Measurements from ENCODE around the gene CANT1.

The CANT1 gene

DNA sequence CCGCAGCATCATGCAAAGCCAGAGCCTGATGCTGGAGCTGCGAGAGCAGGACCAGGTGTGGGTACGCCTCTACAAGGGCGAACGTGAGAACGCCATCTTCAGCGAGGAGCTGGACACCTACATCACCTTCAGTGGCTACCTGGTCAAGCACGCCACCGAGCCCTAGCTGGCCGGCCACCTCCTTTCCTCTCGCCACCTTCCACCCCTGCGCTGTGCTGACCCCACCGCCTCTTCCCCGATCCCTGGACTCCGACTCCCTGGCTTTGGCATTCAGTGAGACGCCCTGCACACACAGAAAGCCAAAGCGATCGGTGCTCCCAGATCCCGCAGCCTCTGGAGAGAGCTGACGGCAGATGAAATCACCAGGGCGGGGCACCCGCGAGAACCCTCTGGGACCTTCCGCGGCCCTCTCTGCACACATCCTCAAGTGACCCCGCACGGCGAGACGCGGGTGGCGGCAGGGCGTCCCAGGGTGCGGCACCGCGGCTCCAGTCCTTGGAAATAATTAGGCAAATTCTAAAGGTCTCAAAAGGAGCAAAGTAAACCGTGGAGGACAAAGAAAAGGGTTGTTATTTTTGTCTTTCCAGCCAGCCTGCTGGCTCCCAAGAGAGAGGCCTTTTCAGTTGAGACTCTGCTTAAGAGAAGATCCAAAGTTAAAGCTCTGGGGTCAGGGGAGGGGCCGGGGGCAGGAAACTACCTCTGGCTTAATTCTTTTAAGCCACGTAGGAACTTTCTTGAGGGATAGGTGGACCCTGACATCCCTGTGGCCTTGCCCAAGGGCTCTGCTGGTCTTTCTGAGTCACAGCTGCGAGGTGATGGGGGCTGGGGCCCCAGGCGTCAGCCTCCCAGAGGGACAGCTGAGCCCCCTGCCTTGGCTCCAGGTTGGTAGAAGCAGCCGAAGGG, 38.6 kb upstream of the CANT1 start:
- H3K36me3 ChIP-seq (ENCODE audit: control insufficient read depth, low read depth, low read length) = no peaks in the 10 kb centered on the region
- H3K4me1 ChIP-seq (ENCODE audit: control insufficient read depth, low read depth, low read length) = no peaks in the 10 kb centered on the region
- no peak overlapping the region for H3K27ac ChIP-seq (ENCODE audit: low read length)
- peaks cover 9% of the 10 kb centered on the region for H3K27me3 ChIP-seq (ENCODE audit: control insufficient read depth, insufficient read depth, low read length)
- H3K9me3 ChIP-seq (ENCODE audit: control insufficient read depth, low read depth, low read length) = no peaks in the 10 kb centered on the region
- H3K4me3 ChIP-seq (ENCODE audit: low read length) = no peak overlapping the region
- no peak overlapping the region for H3K9ac ChIP-seq (ENCODE audit: low read length)

DNA sequence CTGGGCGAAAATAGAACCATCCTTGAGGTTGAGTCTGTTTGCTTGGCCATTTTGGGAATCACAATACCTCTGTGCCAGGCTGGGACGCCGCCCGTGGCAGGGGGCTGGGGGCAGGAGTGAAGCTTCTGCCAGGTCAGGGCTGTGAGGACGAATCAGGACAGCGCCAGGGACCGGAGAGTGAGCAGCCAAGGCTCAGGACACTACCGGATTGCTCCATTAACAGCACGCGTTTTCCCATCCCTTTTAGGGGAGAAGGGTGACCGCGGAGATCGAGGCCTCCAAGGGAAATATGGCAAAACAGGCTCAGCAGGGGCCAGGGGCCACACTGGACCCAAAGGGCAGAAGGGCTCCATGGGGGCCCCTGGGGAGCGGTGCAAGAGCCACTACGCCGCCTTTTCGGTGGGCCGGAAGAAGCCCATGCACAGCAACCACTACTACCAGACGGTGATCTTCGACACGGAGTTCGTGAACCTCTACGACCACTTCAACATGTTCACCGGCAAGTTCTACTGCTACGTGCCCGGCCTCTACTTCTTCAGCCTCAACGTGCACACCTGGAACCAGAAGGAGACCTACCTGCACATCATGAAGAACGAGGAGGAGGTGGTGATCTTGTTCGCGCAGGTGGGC, 37.8 kb upstream of the CANT1 start:
- Histone ChIP-seq H3K9me3 (ENCODE audit: control insufficient read depth, low read depth, low read length) (no peaks in the 10 kb centered on the region), H3K27me3 (ENCODE audit: control insufficient read depth, insufficient read depth, low read length) (peaks cover 9% of the 10 kb centered on the region), H3K9ac (ENCODE audit: low read length) (no peak overlapping the region), H3K36me3 (ENCODE audit: control insufficient read depth, low read depth, low read length) (no peaks in the 10 kb centered on the region), H3K4me3 (ENCODE audit: low read length) (no peak overlapping the region), H3K27ac (ENCODE audit: low read length) (no peak overlapping the region), H3K4me1 (ENCODE audit: control insufficient read depth, low read depth, low read length) (no peaks in the 10 kb centered on the region)

DNA sequence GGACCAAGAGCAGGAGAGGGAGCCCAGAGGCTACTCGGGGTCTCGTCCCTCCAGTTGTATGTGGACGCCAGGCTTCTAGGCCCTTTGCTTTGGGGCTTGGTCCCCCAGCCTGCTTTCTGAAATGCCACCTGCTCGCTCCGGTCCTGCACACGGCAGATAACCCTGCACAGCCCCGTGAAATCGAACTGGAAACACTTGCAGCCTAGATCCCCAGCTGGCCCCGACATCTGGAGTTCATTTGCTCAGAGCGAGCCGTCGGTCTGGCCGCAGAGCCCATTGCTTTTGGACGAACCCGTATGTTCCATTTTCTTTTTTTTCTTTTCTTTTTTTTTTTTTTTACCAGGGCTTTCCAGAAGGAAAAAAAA, 37.3 kb upstream of the CANT1 start:
- no peak overlapping the region for H3K9ac ChIP-seq (ENCODE audit: low read length)
- no peaks in the 10 kb centered on the region for H3K4me1 ChIP-seq (ENCODE audit: control insufficient read depth, low read depth, low read length)
- no peaks in the 10 kb centered on the region for H3K36me3 ChIP-seq (ENCODE audit: control insufficient read depth, low read depth, low read length)
- no peaks in the 10 kb centered on the region for H3K9me3 ChIP-seq (ENCODE audit: control insufficient read depth, low read depth, low read length)
- H3K27me3 ChIP-seq (ENCODE audit: control insufficient read depth, insufficient read depth, low read length) = peaks cover 9% of the 10 kb centered on the region
- H3K27ac ChIP-seq (ENCODE audit: low read length) = no peak overlapping the region
- H3K4me3 ChIP-seq (ENCODE audit: low read length) = no peak overlapping the region

DNA sequence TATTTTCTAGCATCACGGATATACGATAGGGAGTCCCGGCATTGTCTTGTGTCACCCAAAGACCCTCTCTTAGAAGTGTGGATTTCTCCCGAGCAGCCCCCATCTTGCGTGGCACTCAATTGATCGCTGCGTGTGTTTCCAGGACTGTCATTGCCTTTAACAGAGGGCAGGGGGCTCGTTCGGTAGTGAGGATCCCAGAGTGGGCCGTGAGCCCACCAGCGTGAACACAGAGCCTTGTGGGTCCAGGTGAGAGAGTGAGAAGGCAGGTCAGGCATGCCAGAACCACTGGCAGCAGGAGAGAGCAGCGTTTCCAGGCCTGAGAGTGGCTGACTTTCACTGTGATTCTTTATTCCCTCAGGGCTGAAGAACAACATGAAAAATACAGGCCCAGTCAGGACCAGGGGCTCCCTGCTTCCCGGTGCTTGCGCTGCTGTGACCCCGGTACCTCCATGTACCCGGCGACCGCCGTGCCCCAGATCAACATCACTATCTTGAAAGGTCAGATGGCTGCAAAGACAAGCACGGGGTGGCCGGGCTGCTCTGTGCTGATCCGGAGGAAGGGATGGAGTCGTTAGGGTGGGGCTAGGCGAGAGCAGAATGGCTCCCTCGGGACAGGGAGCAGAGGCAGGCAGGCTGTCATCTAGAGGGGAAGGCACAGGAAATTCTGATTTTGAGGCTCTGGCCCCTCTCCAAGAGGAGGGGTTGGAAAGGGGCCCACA, 36.8 kb upstream of the CANT1 start:
- H3K4me1 ChIP-seq (ENCODE audit: control insufficient read depth, low read depth, low read length) = no peaks in the 10 kb centered on the region
- H3K9me3 ChIP-seq (ENCODE audit: control insufficient read depth, low read depth, low read length) = no peaks in the 10 kb centered on the region
- H3K9ac ChIP-seq (ENCODE audit: low read length) = no peak overlapping the region
- no peak overlapping the region for H3K4me3 ChIP-seq (ENCODE audit: low read length)
- H3K27me3 ChIP-seq (ENCODE audit: control insufficient read depth, insufficient read depth, low read length) = peaks cover 9% of the 10 kb centered on the region
- H3K36me3 ChIP-seq (ENCODE audit: control insufficient read depth, low read depth, low read length) = no peaks in the 10 kb centered on the region
- H3K27ac ChIP-seq (ENCODE audit: low read length) = no peak overlapping the region

DNA sequence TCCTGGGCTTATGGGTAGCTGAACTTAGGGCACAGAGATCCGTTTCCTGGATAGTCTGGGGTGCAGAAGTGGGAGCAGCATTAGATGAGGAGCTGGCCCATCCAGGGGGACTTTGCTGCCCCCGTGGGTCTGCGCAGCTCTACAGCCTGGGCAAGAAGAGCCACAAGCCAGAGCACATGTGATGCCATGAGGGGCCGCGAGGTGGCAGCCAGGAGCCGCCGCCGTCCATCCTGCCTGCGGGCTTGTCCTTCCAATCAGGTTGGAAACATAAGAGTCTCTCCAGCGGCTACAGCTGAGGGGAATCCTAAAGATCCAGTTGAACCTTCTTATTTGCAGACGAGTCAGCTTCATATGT, 36.3 kb upstream of the CANT1 start:
- Histone ChIP-seq H3K27me3 (ENCODE audit: control insufficient read depth, insufficient read depth, low read length) (peaks cover 9% of the 10 kb centered on the region), H3K36me3 (ENCODE audit: control insufficient read depth, low read depth, low read length) (no peaks in the 10 kb centered on the region), H3K4me3 (ENCODE audit: low read length) (no peak overlapping the region), H3K9ac (ENCODE audit: low read length) (no peak overlapping the region), H3K27ac (ENCODE audit: low read length) (no peak overlapping the region), H3K4me1 (ENCODE audit: control insufficient read depth, low read depth, low read length) (no peaks in the 10 kb centered on the region), H3K9me3 (ENCODE audit: control insufficient read depth, low read depth, low read length) (no peaks in the 10 kb centered on the region)

DNA sequence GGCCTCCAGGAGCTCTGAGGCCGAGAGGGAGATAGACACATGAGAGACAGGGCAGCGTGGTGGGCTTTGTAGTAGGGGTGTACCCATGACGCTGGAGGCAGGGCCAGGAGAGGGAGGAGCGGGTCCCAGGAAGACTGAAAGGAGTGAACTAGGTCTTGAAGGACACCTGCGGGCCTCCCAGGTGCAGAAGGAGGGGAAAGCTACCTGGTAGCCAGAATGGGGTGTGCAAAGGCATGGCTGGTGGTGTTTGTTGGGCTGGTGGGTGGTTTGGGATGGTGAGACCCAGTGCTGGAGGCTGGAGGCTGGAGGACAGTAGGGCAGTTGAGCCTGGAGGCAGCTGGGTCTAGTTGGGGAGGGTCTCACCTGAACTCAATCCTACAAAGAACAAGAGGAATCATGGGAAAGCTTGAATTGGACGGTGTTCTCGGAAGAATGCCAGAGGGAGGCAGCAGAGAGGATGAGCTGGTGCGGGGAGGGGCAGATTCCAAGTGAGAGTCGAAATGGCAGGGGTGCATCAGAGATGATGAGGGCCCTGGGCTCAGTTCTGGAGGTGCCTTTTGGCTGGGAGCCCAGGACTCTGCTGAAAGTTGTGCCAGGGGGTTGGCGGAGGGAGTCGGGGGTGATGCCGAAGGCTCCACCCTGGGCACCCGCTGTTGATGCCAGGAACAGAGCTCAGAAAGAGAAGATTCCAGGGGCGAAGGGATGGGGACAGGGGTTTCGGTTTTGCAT, 35.6 kb upstream of the CANT1 start:
- no peak overlapping the region for H3K9ac ChIP-seq (ENCODE audit: low read length)
- no peak overlapping the region for H3K4me3 ChIP-seq (ENCODE audit: low read length)
- H3K27me3 ChIP-seq (ENCODE audit: control insufficient read depth, insufficient read depth, low read length) = peaks cover 9% of the 10 kb centered on the region
- H3K36me3 ChIP-seq (ENCODE audit: control insufficient read depth, low read depth, low read length) = no peaks in the 10 kb centered on the region
- no peaks in the 10 kb centered on the region for H3K4me1 ChIP-seq (ENCODE audit: control insufficient read depth, low read depth, low read length)
- no peaks in the 10 kb centered on the region for H3K9me3 ChIP-seq (ENCODE audit: control insufficient read depth, low read depth, low read length)
- no peak overlapping the region for H3K27ac ChIP-seq (ENCODE audit: low read length)

DNA sequence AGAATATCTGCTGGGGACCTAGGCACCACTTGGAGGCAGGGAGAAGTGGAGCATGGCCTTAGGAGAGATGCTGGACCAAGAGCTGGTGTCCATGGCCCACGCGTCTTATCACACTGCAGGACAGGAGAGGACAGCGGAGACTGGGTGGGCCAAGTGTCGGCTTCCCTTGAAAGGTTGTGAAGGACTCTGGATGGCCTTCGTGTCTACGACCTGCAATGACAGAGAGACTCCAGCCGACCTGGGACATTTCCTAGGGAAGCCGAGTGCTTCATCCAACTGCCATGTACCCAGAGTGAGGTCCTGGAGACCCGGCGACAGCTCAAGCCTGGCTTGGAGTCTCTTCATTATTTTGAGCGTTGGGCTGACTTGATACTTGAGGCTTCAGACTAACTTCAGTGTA, 34.9 kb upstream of the CANT1 start:
- no peak overlapping the region for H3K4me3 ChIP-seq (ENCODE audit: low read length)
- no peaks in the 10 kb centered on the region for H3K9me3 ChIP-seq (ENCODE audit: control insufficient read depth, low read depth, low read length)
- H3K27me3 ChIP-seq (ENCODE audit: control insufficient read depth, insufficient read depth, low read length) = peaks cover 9% of the 10 kb centered on the region
- no peak overlapping the region for H3K9ac ChIP-seq (ENCODE audit: low read length)
- H3K4me1 ChIP-seq (ENCODE audit: control insufficient read depth, low read depth, low read length) = no peaks in the 10 kb centered on the region
- no peaks in the 10 kb centered on the region for H3K36me3 ChIP-seq (ENCODE audit: control insufficient read depth, low read depth, low read length)
- H3K27ac ChIP-seq (ENCODE audit: low read length) = no peak overlapping the region

DNA sequence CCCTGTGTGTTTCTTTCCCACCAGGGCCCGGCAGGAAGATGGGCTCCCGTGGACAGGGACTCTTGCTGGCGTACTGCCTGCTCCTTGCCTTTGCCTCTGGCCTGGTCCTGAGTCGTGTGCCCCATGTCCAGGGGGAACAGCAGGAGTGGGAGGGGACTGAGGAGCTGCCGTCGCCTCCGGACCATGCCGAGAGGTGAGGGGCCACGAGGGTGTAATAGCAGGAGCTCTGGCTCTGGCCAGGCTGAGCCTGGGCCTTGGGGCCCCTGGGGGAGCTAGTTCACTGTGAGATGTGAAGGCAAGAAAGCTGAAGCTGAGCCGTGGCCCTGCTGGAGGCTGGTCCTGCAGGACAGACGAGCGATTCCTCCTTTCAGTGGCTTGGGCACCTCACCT, 34.4 kb upstream of the CANT1 start:
- Histone ChIP-seq H3K27ac (ENCODE audit: low read length) (no peak overlapping the region), H3K4me3 (ENCODE audit: low read length) (no peak overlapping the region), H3K4me1 (ENCODE audit: control insufficient read depth, low read depth, low read length) (no peaks in the 10 kb centered on the region), H3K9ac (ENCODE audit: low read length) (no peak overlapping the region), H3K27me3 (ENCODE audit: control insufficient read depth, insufficient read depth, low read length) (peaks cover 9% of the 10 kb centered on the region), H3K36me3 (ENCODE audit: control insufficient read depth, low read depth, low read length) (no peaks in the 10 kb centered on the region), H3K9me3 (ENCODE audit: control insufficient read depth, low read depth, low read length) (no peaks in the 10 kb centered on the region)

DNA sequence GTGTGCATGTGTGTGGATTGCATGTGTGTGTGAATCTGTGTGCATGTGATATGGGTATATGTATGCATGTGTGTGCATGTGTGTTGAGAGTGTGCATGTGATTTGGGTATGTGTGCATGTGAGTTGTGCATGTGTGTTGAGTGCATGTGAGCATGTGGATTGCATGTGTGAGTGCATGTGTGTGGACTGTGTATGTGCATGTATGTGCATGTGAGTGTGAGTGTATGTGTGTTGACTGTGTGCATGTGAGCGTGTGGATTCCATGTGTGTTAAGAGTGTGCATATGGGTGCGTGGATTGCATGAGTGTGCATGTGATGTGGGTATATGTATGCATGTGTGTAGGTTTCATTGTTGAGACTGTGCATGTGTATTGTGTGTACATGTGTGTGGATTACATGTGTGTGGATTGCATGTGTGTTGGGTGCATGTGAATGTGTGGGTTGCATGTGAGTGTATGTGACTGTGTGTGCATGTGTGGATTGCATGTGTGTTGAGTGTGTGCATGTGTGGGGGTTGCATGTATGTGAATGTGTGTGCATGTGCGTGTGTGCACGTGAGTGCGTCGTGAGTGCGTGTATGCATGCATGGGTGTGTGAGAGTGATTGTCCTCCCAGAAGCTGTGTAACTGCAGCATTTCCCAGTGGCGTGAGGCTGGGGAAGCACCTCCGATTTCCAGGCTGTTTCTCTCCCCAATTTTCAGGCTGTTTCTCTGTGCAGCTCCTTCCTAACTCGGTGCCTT, 33.8 kb upstream of the CANT1 start:
- H3K27me3 ChIP-seq (ENCODE audit: control insufficient read depth, insufficient read depth, low read length) = peaks cover 9% of the 10 kb centered on the region
- H3K36me3 ChIP-seq (ENCODE audit: control insufficient read depth, low read depth, low read length) = no peaks in the 10 kb centered on the region
- no peak overlapping the region for H3K4me3 ChIP-seq (ENCODE audit: low read length)
- H3K27ac ChIP-seq (ENCODE audit: low read length) = no peak overlapping the region
- H3K9me3 ChIP-seq (ENCODE audit: control insufficient read depth, low read depth, low read length) = no peaks in the 10 kb centered on the region
- no peak overlapping the region for H3K9ac ChIP-seq (ENCODE audit: low read length)
- H3K4me1 ChIP-seq (ENCODE audit: control insufficient read depth, low read depth, low read length) = no peaks in the 10 kb centered on the region

DNA sequence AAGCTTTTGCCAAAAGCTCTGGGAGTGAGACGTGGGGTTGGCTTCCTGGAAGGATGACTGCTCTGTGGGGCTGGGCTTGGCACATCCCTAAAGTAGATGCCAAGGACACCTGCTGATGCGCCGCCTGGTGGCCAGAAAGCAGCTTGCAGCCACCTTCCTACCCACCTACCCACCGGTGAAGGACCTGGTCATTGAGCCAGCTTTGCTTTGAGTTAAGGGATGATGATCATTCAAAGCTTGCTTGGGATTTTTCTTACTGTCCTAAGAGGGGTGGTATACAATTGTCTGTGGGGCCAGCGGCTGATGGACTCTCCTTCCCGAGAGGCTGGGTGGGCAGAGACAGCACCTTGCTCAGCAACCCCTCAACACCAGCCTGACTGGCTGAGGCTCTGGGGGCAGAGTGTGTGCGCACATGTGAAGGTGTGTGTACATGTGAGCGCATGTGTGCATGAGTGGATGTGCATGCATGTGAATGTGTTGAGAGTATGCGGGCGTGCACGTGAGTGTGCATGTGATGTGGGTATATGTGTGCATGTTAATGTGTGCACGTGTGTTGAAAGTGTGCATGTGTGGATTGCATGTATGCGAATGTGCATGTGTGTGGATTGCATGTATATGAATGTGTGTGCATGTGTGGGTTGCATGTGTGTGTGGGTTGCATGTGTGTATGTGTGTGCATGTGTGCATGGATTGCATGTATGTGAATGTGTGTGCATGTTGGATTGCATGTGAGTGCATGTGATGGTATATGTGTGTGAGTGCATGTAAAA, 33.0 kb upstream of the CANT1 start:
- Histone ChIP-seq H3K36me3 (ENCODE audit: control insufficient read depth, low read depth, low read length) (no peaks in the 10 kb centered on the region), H3K9me3 (ENCODE audit: control insufficient read depth, low read depth, low read length) (no peaks in the 10 kb centered on the region), H3K4me1 (ENCODE audit: control insufficient read depth, low read depth, low read length) (no peaks in the 10 kb centered on the region), H3K9ac (ENCODE audit: low read length) (no peak overlapping the region), H3K4me3 (ENCODE audit: low read length) (no peak overlapping the region), H3K27me3 (ENCODE audit: control insufficient read depth, insufficient read depth, low read length) (peaks cover 9% of the 10 kb centered on the region), H3K27ac (ENCODE audit: low read length) (no peak overlapping the region)

All from iPS-18a (cell line).